Measurements from ENCODE around the gene VCX.

GRCh38 chrX:7798327-7798726 lies 44.6 kb upstream of the VCX start:
- TF ChIP-seq POLR2A (IDR thresholded peaks at IDR 0.05; ENCODE audit: low read length) (no peak), GATA1 (IDR thresholded peaks at IDR 0.05; ENCODE audit: low read depth, low read length) (no peak)
